Naive thymus-derived CD8-positive, alpha-beta T cell (primary cell): ENCODE measurements around the gene KDM5B. TPM values are rescaled to one million over a fixed set of nuclear protein-coding genes. Genes with fewer than 3 reads are reported as not detected.

Experiments
- ATAC-seq, 2 donors: fragments of 150-1000 bp; cut with Tn5 transposase in 1 of 2; sonication (Bioruptor Pico), chemical (Tn5 transposase) in 1 of 2; 1 replicate in 1 of 2; 2 replicates in 1 of 2; pipeline ENCODE4 v1.10.0; 2021; ENCODE audit warnings: mild to moderate bottlenecking in 2 of 2, moderate library complexity in 2 of 2
- POLR2A ChIA-PET: fragments of 350-600 bp; sonication (Branson Sonifier 250); formaldehyde crosslinking; loops from one replicate; lab custom pipeline; 2021; ENCODE audit warnings: antibody characterized with exemption; lab: Charles Lee
- DNase-seq, 10 donors: peaks; one replicate each; pipeline versions ENCODE4 v3.0.0 to v3.0.0-alpha.2; 2020 to 2022
- H3K27ac Mint-ChIP-seq, 10 donors: one replicate each; pipeline ENCODE4 v1.8.0; 2020 to 2022; ENCODE audit warnings: mild to moderate bottlenecking in 10 of 10, mixed read lengths in 10 of 10, moderate library complexity in 4 of 10, inconsistent platforms in 1 of 10
- H3K27me3 Mint-ChIP-seq, 5 donors: one replicate each; pipeline ENCODE4 v1.8.0; 2021 to 2022; ENCODE audit warnings: mixed read lengths in 5 of 5
- H3K36me3 Mint-ChIP-seq, 3 donors: one replicate each; pipeline ENCODE4 v1.8.0; 2020 to 2022; ENCODE audit warnings: mixed read lengths in 3 of 3, mild to moderate bottlenecking in 2 of 3, inconsistent platforms in 1 of 3
- H3K4me1 Mint-ChIP-seq, 4 donors: one replicate each; pipeline ENCODE4 v1.8.0; 2021 to 2022; ENCODE audit warnings: mixed read lengths in 4 of 4
- H3K4me3 Mint-ChIP-seq, 10 donors: one replicate each; pipeline ENCODE4 v1.8.0; 2020 to 2022; ENCODE audit warnings: mild to moderate bottlenecking in 10 of 10, mixed read lengths in 10 of 10, moderate library complexity in 6 of 10, inconsistent platforms in 1 of 10
- H3K9me3 Mint-ChIP-seq, 9 donors: one replicate each; pipeline ENCODE4 v1.8.0; 2020 to 2022; ENCODE audit warnings: mixed read lengths in 9 of 9, mild to moderate bottlenecking in 3 of 9, inconsistent platforms in 1 of 9, moderate library complexity in 1 of 9
- polyA plus RNA-seq, 3 donors: library from polyadenylated mRNA; unstranded; fragments of 300-500 nt; fragmentation: Illumina TruSeq; gene quantifications; one replicate each; pipeline ENCODE4 v1.2.3, GENCODE V29; 2021
- total RNA-seq, 8 experiments: library from RNA in 2 of 8; stranded (reverse) in 2 of 8; gene quantifications; one replicate each; pipeline ENCODE4 v1.2.3 and lab custom pipeline; 2021 to 2026

The KDM5B gene
- total and polyA plus RNA-seq, 5 experiments from 2014 or later, result 7.9 to 48.0 (median 11.9) TPM

- no peak overlapping the region for H3K4me3 Mint-ChIP-seq
- no peak for DNase-seq
- peaks cover 22 to 70% (median 50%) of the 10 kb centered on the region in 5 donors for H3K27me3 Mint-ChIP-seq
- POLR2A ChIA-PET, result no interaction called here
- H3K9me3 Mint-ChIP-seq, result no peaks in the 10 kb centered on the region
- H3K36me3 Mint-ChIP-seq, result no peaks in the 10 kb centered on the region
- ATAC-seq, result no peak
- H3K4me1 Mint-ChIP-seq, result peaks cover 0 to 8% (median 4%) of the 10 kb centered on the region in 4 donors
- H3K27ac Mint-ChIP-seq, result no peak overlapping the region
Observed at GRCh38 chr1:202704601-202705000, 103.6 kb downstream of the KDM5B start.

GRCh38 chr1:202703191-202703590 lies 105.0 kb downstream of the KDM5B start:
- H3K9me3 Mint-ChIP-seq, result no peaks in the 10 kb centered on the region
- POLR2A ChIA-PET, result no interaction called here
- H3K27ac Mint-ChIP-seq, result no peak overlapping the region
- peaks cover 0 to 6% (median under 1%) of the 10 kb centered on the region in 4 donors for H3K4me1 Mint-ChIP-seq
- H3K4me3 Mint-ChIP-seq, result no peak overlapping the region
- H3K27me3 Mint-ChIP-seq, result peaks cover 20 to 62% (median 47%) of the 10 kb centered on the region in 5 donors
- DNase-seq (no peak), ATAC-seq (no peak)
- no peaks in the 10 kb centered on the region for H3K36me3 Mint-ChIP-seq

- Mint-ChIP-seq H3K27me3 (peaks cover 15 to 62% (median 48%) of the 10 kb centered on the region in 5 donors), H3K36me3 (no peaks in the 10 kb centered on the region), H3K4me3 (no peak overlapping the region), H3K4me1 (peaks cover 0 to 6% (median 2%) of the 10 kb centered on the region in 4 donors), H3K27ac (no peak overlapping the region), H3K9me3 (no peaks in the 10 kb centered on the region)
- POLR2A ChIA-PET, result no interaction called here
- DNase-seq (no peak), ATAC-seq (no peak)
Observed at GRCh38 chr1:202702088-202702487, 106.1 kb downstream of the KDM5B start.

- H3K36me3 Mint-ChIP-seq, result no peaks in the 10 kb centered on the region
- peaks cover 14 to 62% (median 46%) of the 10 kb centered on the region in 5 donors for H3K27me3 Mint-ChIP-seq
- H3K9me3 Mint-ChIP-seq, result no peaks in the 10 kb centered on the region
- ATAC-seq (no peak), DNase-seq (no peak)
- POLR2A ChIA-PET, result no interaction called here
- peaks cover 0 to 6% (median 2%) of the 10 kb centered on the region in 4 donors for H3K4me1 Mint-ChIP-seq
- H3K27ac Mint-ChIP-seq, result no peak overlapping the region
- no peak overlapping the region for H3K4me3 Mint-ChIP-seq
Observed at GRCh38 chr1:202701200-202701599, 107.0 kb downstream of the KDM5B start.

GRCh38 chr1:202700061-202700460 lies 108.2 kb downstream of the KDM5B start:
- H3K4me3 Mint-ChIP-seq, result no peak overlapping the region
- ATAC-seq (no peak), DNase-seq (no peak)
- H3K9me3 Mint-ChIP-seq, result peaks cover 0 to 4% (median 0%) of the 10 kb centered on the region in 9 donors
- H3K36me3 Mint-ChIP-seq, result no peaks in the 10 kb centered on the region
- POLR2A ChIA-PET, result interaction anchor here (0.6 kb wide), 1 partner anchor 596 kb away, joined by 4 read pairs; no protein-coding TSS in a partner anchor
- peaks cover 0 to 6% (median 2%) of the 10 kb centered on the region in 4 donors for H3K4me1 Mint-ChIP-seq
- no peak overlapping the region for H3K27ac Mint-ChIP-seq
- peaks cover 18 to 64% (median 48%) of the 10 kb centered on the region in 5 donors for H3K27me3 Mint-ChIP-seq

GRCh38 chr1:202698276-202698675 lies 109.9 kb downstream of the KDM5B start:
- Mint-ChIP-seq H3K27ac (peak overlapping the region in 1 of 10 donors; percentile 77), H3K36me3 (no peaks in the 10 kb centered on the region), H3K9me3 (peaks cover 0 to 6% (median 0%) of the 10 kb centered on the region in 9 donors), H3K4me3 (no peak overlapping the region), H3K4me1 (peaks cover 0 to 4% (median under 1%) of the 10 kb centered on the region in 4 donors), H3K27me3 (peaks cover 21 to 69% (median 48%) of the 10 kb centered on the region in 5 donors)
- no peak for ATAC-seq
- POLR2A ChIA-PET, result no interaction called here
- no peak for DNase-seq

GRCh38 chr1:202697038-202697437 lies 111.2 kb downstream of the KDM5B start:
- Mint-ChIP-seq H3K27me3 (peaks cover 22 to 68% (median 48%) of the 10 kb centered on the region in 5 donors), H3K9me3 (peaks cover 0 to 6% (median 2%) of the 10 kb centered on the region in 9 donors), H3K4me1 (peaks cover 0 to 4% (median 1%) of the 10 kb centered on the region in 4 donors), H3K27ac (no peak overlapping the region), H3K36me3 (peaks cover 0 to 4% (median 0%) of the 10 kb centered on the region in 3 donors), H3K4me3 (no peak overlapping the region)
- POLR2A ChIA-PET, result no interaction called here
- DNase-seq (no peak), ATAC-seq (no peak)

GRCh38 chr1:202694314-202694713 lies 113.9 kb downstream of the KDM5B start:
- no peak for DNase-seq
- H3K36me3 Mint-ChIP-seq, result peaks cover 0 to 4% (median 0%) of the 10 kb centered on the region in 3 donors
- peaks cover 26 to 92% (median 59%) of the 10 kb centered on the region in 5 donors for H3K27me3 Mint-ChIP-seq

GRCh38 chr1:202692959-202693555 lies 115.2 kb downstream of the KDM5B start:
- H3K4me1 Mint-ChIP-seq, result peaks cover 0 to 1% (median under 1%) of the 10 kb centered on the region in 4 donors
- H3K36me3 Mint-ChIP-seq, result peaks cover 0 to 4% (median 0%) of the 10 kb centered on the region in 3 donors
- peak; percentile 31 to 78 (median 59) for DNase-seq
- peaks cover 33 to 97% (median 64%) of the 10 kb centered on the region in 5 donors for H3K27me3 Mint-ChIP-seq
- H3K27ac Mint-ChIP-seq, result peak overlapping the region in 2 of 10 donors; percentile 66 to 84
- ATAC-seq, result peak; percentile 68 to 71
- POLR2A ChIA-PET, result no interaction called here
- no peak overlapping the region for H3K4me3 Mint-ChIP-seq
- peaks cover 0 to 6% (median 2%) of the 10 kb centered on the region in 9 donors for H3K9me3 Mint-ChIP-seq

More at GRCh38 chr1:202694314-202694713, 113.9 kb downstream of the KDM5B start:
- no peak overlapping the region for H3K4me3 Mint-ChIP-seq
- POLR2A ChIA-PET, result no interaction called here
- ATAC-seq, result no peak
- H3K4me1 Mint-ChIP-seq, result peaks cover 0 to 4% (median 1%) of the 10 kb centered on the region in 4 donors
- H3K27ac Mint-ChIP-seq, result no peak overlapping the region
- H3K9me3 Mint-ChIP-seq, result peaks cover 0 to 6% (median 2%) of the 10 kb centered on the region in 9 donors

GRCh38 chr1:202691816-202692215 lies 116.4 kb downstream of the KDM5B start:
- ATAC-seq (no peak), DNase-seq (no peak)
- Mint-ChIP-seq H3K4me1 (peaks cover 0 to 4% (median 0%) of the 10 kb centered on the region in 4 donors), H3K4me3 (no peak overlapping the region), H3K27me3 (peaks cover 32 to 97% (median 67%) of the 10 kb centered on the region in 5 donors), H3K36me3 (peaks cover 0 to 4% (median 2%) of the 10 kb centered on the region in 3 donors), H3K27ac (no peak overlapping the region), H3K9me3 (peaks cover 0 to 6% (median 2%) of the 10 kb centered on the region in 9 donors)
- POLR2A ChIA-PET, result no interaction called here

GRCh38 chr1:202689493-202690342 lies 118.5 kb downstream of the KDM5B start:
- Mint-ChIP-seq H3K4me3 (no peak overlapping the region), H3K27me3 (peaks cover 23 to 92% (median 57%) of the 10 kb centered on the region in 5 donors), H3K27ac (no peak overlapping the region), H3K9me3 (peaks cover 0 to 4% (median 2%) of the 10 kb centered on the region in 9 donors), H3K4me1 (peaks cover 0 to 6% (median 0%) of the 10 kb centered on the region in 4 donors), H3K36me3 (peaks cover 0 to 4% (median 2%) of the 10 kb centered on the region in 3 donors)
- no peak for DNase-seq
- POLR2A ChIA-PET, result no interaction called here
- ATAC-seq, result no peak

- POLR2A ChIA-PET, result no interaction called here
- peaks cover 24 to 92% (median 54%) of the 10 kb centered on the region in 5 donors for H3K27me3 Mint-ChIP-seq
- peaks cover 0 to 6% (median 0%) of the 10 kb centered on the region in 4 donors for H3K4me1 Mint-ChIP-seq
- H3K36me3 Mint-ChIP-seq, result peaks cover 0 to 4% (median 2%) of the 10 kb centered on the region in 3 donors
- no peak for DNase-seq
- H3K4me3 Mint-ChIP-seq, result no peak overlapping the region
- no peak for ATAC-seq
- H3K27ac Mint-ChIP-seq, result no peak overlapping the region
- peaks cover 0 to 4% (median 2%) of the 10 kb centered on the region in 9 donors for H3K9me3 Mint-ChIP-seq
Observed at GRCh38 chr1:202689082-202689481, 119.1 kb downstream of the KDM5B start.
